HCT116 (cell line): ENCODE measurements around the gene KAZN. TPM values are rescaled to one million over a fixed set of nuclear protein-coding genes. Genes with fewer than 3 reads are reported as not detected.

Experiments used
- ATAC-seq: fragments of 200-7000 bp; cut with Tn5 transposase; 2 replicates; pipeline ENCODE4 v1.9.1; 2020; ENCODE audit warnings: mild to moderate bottlenecking, moderate library complexity
- BruUV-seq: library from RNA; stranded (reverse); fragments of 400-500 nt; replicated peaks from 2 replicates; lab custom pipeline; 2021; lab: Mats Ljungman, UMichigan
- CTCF ChIA-PET: fragments of 300-600 bp; sonication (Branson Sonifier 250); formaldehyde crosslinking; loops from one replicate; lab custom pipeline; 2021; ENCODE audit warnings: antibody characterized with exemption; lab: Charles Lee
- POLR2A ChIA-PET: fragments of 300-600, 350-600 bp; sonication (Branson Sonifier 250); formaldehyde crosslinking; loops from one replicate; lab custom pipeline; 2021; ENCODE audit warnings: antibody characterized with exemption; lab: Charles Lee
- RAD21 ChIA-PET, 2 experiments: fragments of 300-600 bp; sonication (Branson Sonifier 250); formaldehyde crosslinking; loops; one replicate each; lab custom pipeline; 2023; ENCODE audit warnings: low total read pairs in 2 of 2; ENCODE audit not compliant: uncharacterized antibody in 2 of 2, unreplicated experiment in 2 of 2, low non-redundant PET in 1 of 2; lab: Charles Lee
- DNase-seq: peaks from one replicate; pipeline ENCODE4 v3.0.0-alpha.2; 2010; ENCODE audit warnings: low read depth, low spot score
- H2AFZ ChIP-seq: fragments of 200-600 bp; shearing (Covaris generic), sonication (generic); 2 replicates; pipeline ENCODE4 v1.6.1; 2017; ENCODE audit warnings: low read depth, mixed run types, mixed read lengths, antibody characterized with exemption, low read length; ENCODE audit not compliant: poor library complexity, severe bottlenecking
- H3K27ac ChIP-seq: 2 replicates; pipeline ENCODE4 v1.5.1; 2012; ENCODE audit warnings: low read depth, low read length
- H3K27me3 ChIP-seq: fragments of 200-600 bp; sonication (generic); 2 replicates; pipeline ENCODE4 v1.6.1; 2016; ENCODE audit warnings: mixed run types, low read length, mixed read lengths; ENCODE audit not compliant: insufficient read depth
- H3K36me3 ChIP-seq, 2 experiments: fragments of 200-500 bp in 1 of 2; fragments of 200-600 bp in 1 of 2; sonication (Bioruptor generic) in 1 of 2; sonication (generic) in 1 of 2; 2 replicates each; pipeline versions ENCODE4 v1.5.1 to v1.6.1; 2014 to 2016; ENCODE audit warnings: low read length in 2 of 2, inconsistent platforms in 1 of 2, mixed read lengths in 1 of 2, mixed run types in 1 of 2; ENCODE audit not compliant: insufficient read depth in 2 of 2, control insufficient read depth in 1 of 2
- H3K4me1 ChIP-seq, 2 experiments: fragments of 200-600 bp in 1 of 2; sonication (generic) in 1 of 2; 2 replicates each; pipeline versions ENCODE4 v1.5.1 to v1.6.1; 2012 to 2017; ENCODE audit warnings: low read length in 2 of 2, inconsistent platforms in 1 of 2, mild to moderate bottlenecking in 1 of 2, mixed read lengths in 1 of 2, mixed run types in 1 of 2, moderate library complexity in 1 of 2; ENCODE audit not compliant: insufficient read depth in 2 of 2, control insufficient read depth in 1 of 2
- H3K4me2 ChIP-seq: fragments of 200-600 bp; sonication (generic); 2 replicates; pipeline ENCODE4 v1.6.1; 2017; ENCODE audit warnings: mixed run types, low read length, mixed read lengths
- H3K4me3 ChIP-seq, 2 experiments: fragments of 200-600 bp in 1 of 2; sonication (generic) in 1 of 2; replicated peaks in 1 of 2; 2 replicates each; pipeline ENCODE4 v1.5.1; 2011 to 2016; ENCODE audit warnings: low read length in 2 of 2, control low read depth in 1 of 2, low read depth in 1 of 2, mild to moderate bottlenecking in 1 of 2, mixed read lengths in 1 of 2, mixed run types in 1 of 2
- H3K79me2 ChIP-seq: fragments of 200-600 bp; sonication (generic); 2 replicates; pipeline ENCODE4 v1.6.1; 2017; ENCODE audit warnings: mild to moderate bottlenecking, mixed run types, low read length, moderate library complexity, mixed read lengths; ENCODE audit not compliant: insufficient read depth
- H3K9ac ChIP-seq: fragments of 200-600 bp; sonication (generic); 2 replicates; pipeline ENCODE4 v1.6.1; 2016; ENCODE audit warnings: low read length, mixed read lengths
- H3K9me2 ChIP-seq: fragments of 200-600 bp; sonication (generic), shearing (Covaris generic); 2 replicates; pipeline ENCODE4 v1.6.1; 2017; ENCODE audit warnings: mixed run types, mild to moderate bottlenecking, moderate library complexity; ENCODE audit not compliant: insufficient read depth
- H3K9me3 ChIP-seq, 2 experiments: fragments of 200-500 bp in 1 of 2; fragments of 200-600 bp in 1 of 2; sonication (Bioruptor generic) in 1 of 2; sonication (generic) in 1 of 2; 2 replicates each; pipeline ENCODE4 v1.6.1; 2014 to 2017; ENCODE audit warnings: low read length in 2 of 2, mixed read lengths in 2 of 2, inconsistent platforms in 1 of 2, low read depth in 1 of 2, mild to moderate bottlenecking in 1 of 2, mixed run types in 1 of 2, moderate library complexity in 1 of 2; ENCODE audit not compliant: control insufficient read depth in 1 of 2, insufficient read depth in 1 of 2
- H4K20me1 ChIP-seq: fragments of 200-600 bp; sonication (generic), shearing (Covaris generic); 2 replicates; pipeline ENCODE4 v1.6.1; 2017; ENCODE audit warnings: mixed run types, mild to moderate bottlenecking, moderate library complexity; ENCODE audit not compliant: insufficient read depth
- ATF3 ChIP-seq: IDR thresholded peaks from 2 replicates; pipeline ENCODE4 v1.6.1; 2012
- CBX3 ChIP-seq: IDR thresholded peaks from 2 replicates; pipeline ENCODE4 v1.6.1; 2012; ENCODE audit warnings: low read depth
- CEBPB ChIP-seq: IDR thresholded peaks from 2 replicates; pipeline ENCODE4 v1.6.1; 2012; ENCODE audit warnings: low read depth
- CTCF ChIP-seq, 3 experiments: fragments of 200-600 bp in 1 of 3; sonication (generic) in 1 of 3; IDR thresholded peaks in 2 of 3; conservative IDR thresholded peaks in 1 of 3; 2 replicates each; pipeline ENCODE4 v1.5.1; 2012 to 2017; ENCODE audit warnings: low read depth in 2 of 3, low read length in 2 of 3, antibody characterized with exemption in 1 of 3, borderline replicate concordance in 1 of 3, control low read depth in 1 of 3, mild to moderate bottlenecking in 1 of 3, mixed read lengths in 1 of 3, mixed run types in 1 of 3, moderate library complexity in 1 of 3; ENCODE audit not compliant: insufficient read depth in 1 of 3
- EGR1 ChIP-seq: IDR thresholded peaks from 2 replicates; pipeline ENCODE4 v1.6.1; 2012; ENCODE audit warnings: low read depth
- EZH2 ChIP-seq: fragments of 200-600 bp; sonication (generic); IDR thresholded peaks from 2 replicates; pipeline ENCODE4 v1.6.1; 2017; ENCODE audit warnings: antibody characterized with exemption, mixed run types
- EZH2phosphoT487 ChIP-seq: fragments of 200-600 bp; IDR thresholded peaks from 2 replicates; pipeline ENCODE4 v1.6.1; 2018; ENCODE audit warnings: antibody characterized with exemption, borderline replicate concordance
- FOSL1 ChIP-seq: IDR thresholded peaks from 2 replicates; pipeline ENCODE4 v1.6.1; 2012; ENCODE audit warnings: low read depth
- JUND ChIP-seq: IDR thresholded peaks from 2 replicates; pipeline ENCODE4 v1.6.1; 2012
- MAX ChIP-seq: IDR thresholded peaks from 2 replicates; pipeline ENCODE4 v1.6.1; 2012
- POLR2A ChIP-seq: IDR thresholded peaks from 2 replicates; pipeline ENCODE4 v1.7.0; 2011; ENCODE audit warnings: borderline replicate concordance; ENCODE audit not compliant: insufficient read depth, insufficient read length; ENCODE audit errors: extremely low read depth
- POLR2AphosphoS5 ChIP-seq: IDR thresholded peaks from 2 replicates; pipeline ENCODE4 v1.6.1; 2011; ENCODE audit warnings: mild to moderate bottlenecking, low read depth, low read length, moderate library complexity
- SRF ChIP-seq: IDR thresholded peaks from 2 replicates; pipeline ENCODE4 v1.6.1; 2012; ENCODE audit warnings: low read depth
- TCF7L2 ChIP-seq: IDR thresholded peaks from 2 replicates; pipeline ENCODE4 v1.7.0; 2011; ENCODE audit warnings: borderline replicate concordance, inconsistent platforms; ENCODE audit not compliant: insufficient read depth, insufficient read length; ENCODE audit errors: extremely low read depth
- YY1 ChIP-seq: IDR thresholded peaks from 2 replicates; pipeline ENCODE4 v1.6.1; 2011; ENCODE audit warnings: low read length, low read depth, moderate library complexity, mild to moderate bottlenecking; ENCODE audit not compliant: insufficient replicate concordance; ENCODE audit errors: extremely low read depth
- ZFX ChIP-seq: fragments of 450-650 bp; IDR thresholded peaks from 2 replicates; pipeline ENCODE4 v1.6.1; 2017
- ZNF274 ChIP-seq: fragments of 200-500 bp; sonication (Bioruptor generic); IDR thresholded peaks from 2 replicates; pipeline ENCODE4 v1.6.1; 2014; ENCODE audit warnings: mild to moderate bottlenecking, low read depth, low read length, inconsistent platforms
- intact Hi-C: fragments of 100-400 bp; cut with micrococcal nuclease; formaldehyde crosslinking; loops from 2 replicates; pipeline ENCODE4 v1.10.0; 2022
- total RNA-seq: library from RNA; stranded (reverse); gene quantifications from one replicate; pipeline ENCODE4 v1.2.1, GENCODE V29; 2021; ENCODE audit not compliant: unreplicated experiment

The KAZN gene
- total RNA-seq, 1 experiment from 2014 or later: 13.4 TPM

- intact Hi-C loops: loop anchor here (10.0 kb wide), 1 partner anchor 732 kb away; no protein-coding TSS in a partner anchor
- no peak overlapping the region for H3K4me2 ChIP-seq
- H3K9me2 ChIP-seq: no peaks in the 10 kb centered on the region
- no peaks in the 10 kb centered on the region for H3K4me1 ChIP-seq
- peaks cover 11% of the 10 kb centered on the region; the same call in 1 of the 2 replicates for H3K27me3 ChIP-seq
- TF ChIP-seq EZH2phosphoT487: no peak
- TF ChIP-seq ATF3: no peak
- no peak for TF ChIP-seq JUND
- TF ChIP-seq MAX: no peak
- TF ChIP-seq CBX3: no peak
- TF ChIP-seq POLR2A: no peak
- TF ChIP-seq FOSL1: no peak
- TF ChIP-seq EZH2: no peak
- TF ChIP-seq YY1: no peak
- no peak for TF ChIP-seq SRF
- TF ChIP-seq POLR2AphosphoS5: no peak
- TF ChIP-seq CEBPB: no peak
- TF ChIP-seq EGR1: no peak
- TF ChIP-seq ZFX: no peak
- no peak for TF ChIP-seq CTCF (IDR thresholded peaks at IDR 0.05 in 2 of 3, conservative IDR thresholded peaks at IDR 0.05 in 1 of 3; ENCODE audit: borderline replicate concordance in 1 of 3, insufficient read depth in 1 of 3, low read depth in 2 of 3, low read length in 2 of 3)
- TF ChIP-seq ZNF274: no peak
- TF ChIP-seq TCF7L2: no peak
- RAD21 ChIA-PET: no interaction called here
- no peaks in the 10 kb centered on the region for H3K79me2 ChIP-seq
- no peak overlapping the region for H3K9ac ChIP-seq
- peaks cover 2 to 6% of the 10 kb centered on the region in 2 experiments; a peak in 2 of 4 replicates for H3K9me3 ChIP-seq
- ATAC-seq (no peak), DNase-seq (no peak)
- H3K27ac ChIP-seq: no peak overlapping the region
- no peaks in the 10 kb centered on the region for H4K20me1 ChIP-seq
- H3K36me3 ChIP-seq: no peaks in the 10 kb centered on the region
- CTCF ChIA-PET: no interaction called here
- no peak overlapping the region for H3K4me3 ChIP-seq
- no peak overlapping the region for H2AFZ ChIP-seq
- POLR2A ChIA-PET: no interaction called here
- BruUV-seq: no TSS peak
Measured at GRCh38 chr1:14846688-14847087, 248.2 kb downstream of the KAZN start.
